ENCODE data around the gene SLC25A33. TPM values are rescaled to one million over a fixed set of nuclear protein-coding genes. Genes with fewer than 3 reads are reported as not detected.

SLC25A33 gene
- total and polyA plus RNA-seq, 2 donors (not counting 1 experiment from before 2014, with no cell fraction given), result 2.3 to 5.0 TPM

GRCh38 chr1:9601942-9602793 is 62.9 kb downstream of the SLC25A33 start:
- Mint-ChIP-seq H3K27me3 (no peaks in the 10 kb centered on the region), H3K4me3 (no peak overlapping the region), H3K27ac (no peak overlapping the region), H3K4me1 (no peaks in the 10 kb centered on the region), H3K9me3 (ENCODE audit: insufficient read depth) (no peaks in the 10 kb centered on the region)
- no peak overlapping the region for H3K4me2 ChIP-seq (replicated peaks; ENCODE audit: low read depth, low read length, poor library complexity, severe bottlenecking)
- no peaks in the 10 kb centered on the region for H3K4me1 ChIP-seq (ENCODE audit: control insufficient read depth in 2 of 2, insufficient read depth in 2 of 2, low read length in 2 of 2)
- H3K9me3 ChIP-seq (ENCODE audit: control extremely low read depth in 1 of 3, control insufficient read depth in 2 of 3, insufficient read depth in 1 of 3, low read length in 2 of 3), result no peaks in the 10 kb centered on the region
- H3K36me3 ChIP-seq (replicated peaks in 1 of 2; ENCODE audit: control extremely low read depth in 1 of 2, control insufficient read depth in 1 of 2, extremely low read depth in 1 of 2, insufficient read depth in 2 of 2, low read length in 1 of 2), result peaks cover 0 to 17% of the 10 kb centered on the region in 2 experiments
- 89% methylated on average over 25 of the region's 26 CpGs for WGBS (ENCODE audit: insufficient coverage)
- ChIA-PET CTCF (interaction anchor here (1.8 kb wide), 1 partner anchor 13 kb away, joined by 6 read pairs; no protein-coding TSS in a partner anchor), POLR2A (no interaction called here)
- DNase-seq, result no peak
- TF ChIP-seq CTCF (IDR thresholded peaks at IDR 0.05), result no peak
- no peak for TF ChIP-seq EZH2 (IDR thresholded peaks at IDR 0.05; ENCODE audit: borderline replicate concordance, insufficient read depth, low read depth, low read length, poor library complexity, severe bottlenecking)
- intact Hi-C loops (cut with micrococcal nuclease), result no loop called here
- no peak overlapping the region for H3K9ac ChIP-seq (ENCODE audit: low read length)
- no peak for ATAC-seq (ENCODE audit: low read depth)
- no peak overlapping the region for H2AFZ ChIP-seq (ENCODE audit: insufficient read depth, low read depth, low read length, poor library complexity, severe bottlenecking)
- H3K27ac ChIP-seq (ENCODE audit: low read length in 2 of 2), result no peak overlapping the region
- H3K4me3 ChIP-seq (ENCODE audit: control extremely low read depth in 1 of 5, extremely low read depth in 1 of 5, insufficient read depth in 1 of 5, low read depth in 2 of 5, low read length in 4 of 5), result no peak overlapping the region
- H3K79me2 ChIP-seq (ENCODE audit: control insufficient read depth, insufficient read depth, low read length), result no peaks in the 10 kb centered on the region
- H4K20me1 ChIP-seq (ENCODE audit: control insufficient read depth, insufficient read depth, low read length, poor library complexity, severe bottlenecking), result no peaks in the 10 kb centered on the region
- H3K27me3 ChIP-seq (replicated peaks in 1 of 4; ENCODE audit: control extremely low read depth in 1 of 4, control insufficient read depth in 3 of 4, insufficient read depth in 4 of 4, low read length in 3 of 4), result no peaks in the 10 kb centered on the region

GRCh38 chr1:9602794-9603167 is 63.5 kb downstream of the SLC25A33 start:
- H3K79me2 ChIP-seq (ENCODE audit: control insufficient read depth, insufficient read depth, low read length), result no peaks in the 10 kb centered on the region
- no peaks in the 10 kb centered on the region for H3K27me3 ChIP-seq (replicated peaks in 1 of 4; ENCODE audit: control extremely low read depth in 1 of 4, control insufficient read depth in 3 of 4, insufficient read depth in 4 of 4, low read length in 3 of 4)
- WGBS (ENCODE audit: insufficient coverage), result 96% methylated on average over 9 of the region's 9 CpGs
- ChIA-PET POLR2A (no interaction called here), CTCF (interaction anchor here (1.8 kb wide), 1 partner anchor 13 kb away, joined by 6 read pairs; no protein-coding TSS in a partner anchor)
- peaks cover 0 to 21% of the 10 kb centered on the region in 2 experiments for H3K36me3 ChIP-seq (replicated peaks in 1 of 2; ENCODE audit: control extremely low read depth in 1 of 2, control insufficient read depth in 1 of 2, extremely low read depth in 1 of 2, insufficient read depth in 2 of 2, low read length in 1 of 2)
- no peak for TF ChIP-seq EZH2 (IDR thresholded peaks at IDR 0.05; ENCODE audit: borderline replicate concordance, insufficient read depth, low read depth, low read length, poor library complexity, severe bottlenecking)
- no peak for TF ChIP-seq CTCF (IDR thresholded peaks at IDR 0.05)
- no peaks in the 10 kb centered on the region for H3K4me1 ChIP-seq (ENCODE audit: control insufficient read depth in 2 of 2, insufficient read depth in 2 of 2, low read length in 2 of 2)
- Mint-ChIP-seq H3K4me1 (no peaks in the 10 kb centered on the region), H3K9me3 (ENCODE audit: insufficient read depth) (no peaks in the 10 kb centered on the region), H3K27me3 (no peaks in the 10 kb centered on the region), H3K4me3 (no peak overlapping the region), H3K27ac (no peak overlapping the region)
- no peak overlapping the region for H3K9ac ChIP-seq (ENCODE audit: low read length)
- no peak for DNase-seq
- no peak overlapping the region for H3K27ac ChIP-seq (ENCODE audit: low read length in 2 of 2)
- no peak overlapping the region for H3K4me3 ChIP-seq (ENCODE audit: control extremely low read depth in 1 of 5, extremely low read depth in 1 of 5, insufficient read depth in 1 of 5, low read depth in 2 of 5, low read length in 4 of 5)
- no peak overlapping the region for H3K4me2 ChIP-seq (replicated peaks; ENCODE audit: low read depth, low read length, poor library complexity, severe bottlenecking)
- H3K9me3 ChIP-seq (ENCODE audit: control extremely low read depth in 1 of 3, control insufficient read depth in 2 of 3, insufficient read depth in 1 of 3, low read length in 2 of 3), result no peaks in the 10 kb centered on the region
- H2AFZ ChIP-seq (ENCODE audit: insufficient read depth, low read depth, low read length, poor library complexity, severe bottlenecking), result no peak overlapping the region
- H4K20me1 ChIP-seq (ENCODE audit: control insufficient read depth, insufficient read depth, low read length, poor library complexity, severe bottlenecking), result no peaks in the 10 kb centered on the region
- intact Hi-C loops (cut with micrococcal nuclease), result no loop called here
- ATAC-seq (ENCODE audit: low read depth), result no peak

Data from B cell (primary cell).